Activated T-helper 1 cell treated with anti-CD3 and anti-CD28 coated beads, Interleukin-12 subunit alpha, Interleukin-12 subunit beta, Interleukin-2, Interleukin-4 antibody, amounts not matched to agents 30 ng/mL and 10 ng/mL and 1 ng/mL, durations not matched to agents 14 hours and 24 hours and 36 hours (primary cell): Measurements from ENCODE around the gene ARMC5. TPM values are rescaled to one million over a fixed set of nuclear protein-coding genes. Genes with fewer than 3 reads are reported as not detected.
"Not testable (repeated sequence)": the region's sequence is repeated elsewhere in the genome, so short reads cannot be mapped to it uniquely, and the experiment has no call there.

ENCODE experiments used
- DNase-seq: peaks from one replicate; pipeline ENCODE4 v3.0.0; 2021; ENCODE audit warnings: low spot score
- H3K27ac Mint-ChIP-seq: one replicate; pipeline ENCODE4 v1.8.0; 2021; ENCODE audit warnings: mild to moderate bottlenecking, mixed read lengths
- H3K27me3 Mint-ChIP-seq: one replicate; pipeline ENCODE4 v1.8.0; 2022; ENCODE audit warnings: mild to moderate bottlenecking, moderate library complexity, mixed read lengths; ENCODE audit not compliant: insufficient read depth
- H3K36me3 Mint-ChIP-seq: one replicate; pipeline ENCODE4 v1.8.0; 2021; ENCODE audit warnings: low read depth, mixed read lengths
- H3K4me1 Mint-ChIP-seq: one replicate; pipeline ENCODE4 v1.8.0; 2021; ENCODE audit warnings: low read depth, mixed read lengths
- H3K4me3 Mint-ChIP-seq: one replicate; pipeline ENCODE4 v1.8.0; 2021; ENCODE audit warnings: mild to moderate bottlenecking, moderate library complexity, mixed read lengths
- H3K9me3 Mint-ChIP-seq: one replicate; pipeline ENCODE4 v1.8.0; 2021; ENCODE audit warnings: mixed read lengths
- intact Hi-C: fragments of 100-400 bp; cut with micrococcal nuclease; formaldehyde crosslinking; loops from one replicate; pipeline ENCODE4 v1.15.1; 2024
- total RNA-seq: library from RNA; stranded (reverse); gene quantifications from 2 replicates; pipeline ENCODE4 v1.2.3, GENCODE V29; 2022

Gene ARMC5
- total RNA-seq, 1 donor from 2014 or later: 11.2 TPM

- Mint-ChIP-seq H3K36me3 (peaks cover 2% of the 10 kb centered on the region), H3K27me3 (peaks cover 46% of the 10 kb centered on the region), H3K4me1 (peaks cover 19% of the 10 kb centered on the region), H3K27ac (no peak overlapping the region), H3K4me3 (peak overlapping the region; percentile 76), H3K9me3 (no peaks in the 10 kb centered on the region)
- no peak for DNase-seq
- intact Hi-C loops: loop anchor here (1.0 to 10.0 kb wide), 7 partner anchors 10 to 391 kb away; partner anchors contain the start of genes ARMC5 and RUSF1
Observed at GRCh38 chr16:31477220-31478216, 18.2 kb downstream of the ARMC5 start.

DNA sequence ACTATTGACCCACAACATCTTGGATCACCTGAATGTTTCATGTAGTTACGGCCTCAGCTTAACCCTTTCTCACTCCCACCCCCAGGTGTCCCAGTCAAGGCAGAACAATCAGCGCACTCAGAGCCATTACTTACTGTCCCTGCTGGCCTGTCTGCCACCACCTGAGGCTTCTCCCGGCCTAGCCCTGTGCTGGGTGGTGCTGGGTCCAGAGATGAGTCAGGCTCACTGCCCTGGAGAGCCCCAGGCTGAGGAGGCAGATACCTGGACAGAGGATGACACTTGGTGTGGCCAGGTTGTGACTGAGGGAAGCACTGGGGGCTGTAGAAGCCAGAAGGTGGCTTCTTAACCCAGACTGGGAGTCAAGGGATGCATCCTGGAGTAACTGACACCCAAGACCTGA, 19.7 kb downstream of the ARMC5 start:
- no peak for DNase-seq
- H3K9me3 Mint-ChIP-seq: no peaks in the 10 kb centered on the region
- no peaks in the 10 kb centered on the region for H3K36me3 Mint-ChIP-seq
- H3K4me1 Mint-ChIP-seq: peaks cover 14% of the 10 kb centered on the region
- H3K27me3 Mint-ChIP-seq: peaks cover 36% of the 10 kb centered on the region
- no peak overlapping the region for H3K4me3 Mint-ChIP-seq
- intact Hi-C loops: loop anchor here (10.0 kb wide), 1 partner anchor 56 kb away; no protein-coding TSS in a partner anchor
- H3K27ac Mint-ChIP-seq: no peak overlapping the region

GRCh38 chr16:31479751-31480150, 20.4 kb downstream of the ARMC5 start:
- DNase-seq: no peak
- no peak overlapping the region for H3K4me3 Mint-ChIP-seq
- H3K27ac Mint-ChIP-seq: no peak overlapping the region
- H3K36me3 Mint-ChIP-seq: no peaks in the 10 kb centered on the region
- H3K9me3 Mint-ChIP-seq: no peaks in the 10 kb centered on the region
- intact Hi-C loops: loop anchor here (10.0 kb wide), 1 partner anchor 55 kb away; no protein-coding TSS in a partner anchor
- H3K27me3 Mint-ChIP-seq: peaks cover 33% of the 10 kb centered on the region
- H3K4me1 Mint-ChIP-seq: peaks cover 14% of the 10 kb centered on the region

- intact Hi-C loops: no loop called here
- Mint-ChIP-seq H3K9me3 (no peaks in the 10 kb centered on the region), H3K27ac (no peak overlapping the region), H3K4me3 (no peak overlapping the region), H3K4me1 (peaks cover 14% of the 10 kb centered on the region), H3K36me3 (no peaks in the 10 kb centered on the region), H3K27me3 (peaks cover 34% of the 10 kb centered on the region)
- DNase-seq: no peak
Observed at GRCh38 chr16:31480851-31481536, 21.7 kb downstream of the ARMC5 start.

DNA sequence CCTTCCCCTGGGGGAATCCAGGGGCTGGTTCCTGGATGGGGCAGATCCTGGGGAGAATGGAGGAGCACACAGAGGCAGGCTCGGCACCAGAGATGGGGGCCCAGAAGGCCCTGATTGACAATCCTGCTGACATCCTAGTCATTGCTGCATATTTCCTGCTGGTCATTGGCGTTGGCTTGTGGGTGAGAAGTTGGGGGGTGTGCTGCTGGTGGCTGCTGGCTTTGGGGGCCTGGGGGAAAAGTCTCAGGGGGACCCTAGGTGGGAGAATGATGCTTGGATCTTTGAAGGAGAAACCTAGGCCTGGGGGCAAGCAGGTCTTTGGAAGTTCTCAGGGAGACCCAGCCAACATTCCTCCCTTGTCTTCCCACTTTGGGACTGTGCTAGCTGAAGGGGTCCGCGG, 23.8 kb downstream of the ARMC5 start, which contains the start of gene SLC5A2:
SLC5A2 (plus strand) TSS at position 43 of the 400 bp plus-strand sequence; CDS start at position 57, 14 bp downstream.
- H3K4me1 Mint-ChIP-seq: peaks cover 3% of the 10 kb centered on the region
- peaks cover 43% of the 10 kb centered on the region for H3K27me3 Mint-ChIP-seq
- H3K27ac Mint-ChIP-seq: no peak within 1 kb of the TSS
- no peak for DNase-seq
- intact Hi-C loops: no loop called here
- H3K9me3 Mint-ChIP-seq: no peaks in the 10 kb centered on the region
- H3K36me3 Mint-ChIP-seq: no peaks in the 10 kb centered on the region
- no peak within 1 kb of the TSS for H3K4me3 Mint-ChIP-seq

- H3K4me1 Mint-ChIP-seq, H3K4me3 Mint-ChIP-seq: not testable (repeated sequence)
Observed at GRCh38 chr16:31484048-31484447, 24.7 kb downstream of the ARMC5 start.

DNA sequence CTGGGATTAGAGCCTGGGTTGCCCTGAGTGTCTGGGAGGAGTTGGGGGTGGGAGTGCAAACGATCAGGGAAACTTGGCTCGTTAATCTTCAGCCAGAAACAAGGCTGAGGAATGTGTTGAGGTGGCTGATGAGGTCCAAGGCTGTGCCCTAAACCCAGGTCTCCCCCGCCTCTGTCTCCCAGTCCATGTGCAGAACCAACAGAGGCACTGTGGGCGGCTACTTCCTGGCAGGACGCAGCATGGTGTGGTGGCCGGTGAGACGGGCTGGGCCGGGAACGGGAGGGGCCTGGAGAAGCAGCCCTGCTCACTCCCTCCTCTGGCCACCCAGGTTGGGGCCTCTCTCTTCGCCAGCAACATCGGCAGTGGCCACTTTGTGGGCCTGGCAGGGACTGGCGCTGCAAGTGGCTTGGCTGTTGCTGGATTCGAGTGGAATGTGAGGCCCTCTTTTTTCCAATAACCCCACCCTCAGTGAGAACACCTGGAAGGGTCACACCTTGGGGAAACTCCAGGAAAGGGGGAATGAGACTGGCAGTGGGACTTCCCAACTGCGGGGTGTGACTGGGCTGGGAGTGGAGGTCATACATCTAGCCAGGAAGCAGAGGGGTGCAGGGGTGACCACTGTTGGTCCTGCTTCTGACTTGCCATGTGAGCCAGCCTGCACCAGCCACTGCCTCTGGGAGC, 25.3 kb downstream of the ARMC5 start:
- no peak overlapping the region for H3K27ac Mint-ChIP-seq
- DNase-seq: no peak
- no peak overlapping the region for H3K4me3 Mint-ChIP-seq
- intact Hi-C loops: no loop called here
- H3K4me1 Mint-ChIP-seq: no peaks in the 10 kb centered on the region
- H3K36me3 Mint-ChIP-seq: no peaks in the 10 kb centered on the region
- H3K9me3 Mint-ChIP-seq: no peaks in the 10 kb centered on the region
- H3K27me3 Mint-ChIP-seq: peaks cover 39% of the 10 kb centered on the region

More at GRCh38 chr16:31484048-31484447, 24.7 kb downstream of the ARMC5 start:
- intact Hi-C loops, H3K9me3 Mint-ChIP-seq, H3K36me3 Mint-ChIP-seq, H3K27ac Mint-ChIP-seq, DNase-seq: not testable (repeated sequence)
- peaks cover 41% of the 10 kb centered on the region for H3K27me3 Mint-ChIP-seq

GRCh38 chr16:31485571-31485970, 26.3 kb downstream of the ARMC5 start:
- Mint-ChIP-seq H3K27me3 (peaks cover 32% of the 10 kb centered on the region), H3K4me1 (no peaks in the 10 kb centered on the region), H3K27ac (no peak overlapping the region), H3K4me3 (peak overlapping the region; percentile 50), H3K9me3 (no peaks in the 10 kb centered on the region), H3K36me3 (no peaks in the 10 kb centered on the region)
- no peak for DNase-seq
- intact Hi-C loops: no loop called here

DNA sequence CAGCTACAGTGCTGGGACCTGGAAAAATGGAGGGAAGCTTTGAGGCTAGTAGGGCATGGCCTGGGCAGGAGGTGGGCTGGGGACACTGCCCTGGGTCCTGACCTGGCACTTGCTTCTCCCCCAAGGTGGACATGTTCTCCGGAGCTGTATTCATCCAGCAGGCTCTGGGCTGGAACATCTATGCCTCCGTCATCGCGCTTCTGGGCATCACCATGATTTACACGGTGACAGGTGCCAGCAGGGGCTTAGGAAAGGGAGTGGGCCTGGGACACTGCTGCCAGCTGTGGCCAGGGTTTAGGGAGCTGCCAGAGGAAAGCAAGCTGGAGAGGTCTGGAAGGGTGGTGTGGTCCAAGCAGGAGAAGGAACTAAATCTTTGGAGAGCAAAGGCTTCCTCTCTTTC, 26.7 kb downstream of the ARMC5 start:
- peak overlapping the region; percentile 75 for H3K27ac Mint-ChIP-seq
- no peaks in the 10 kb centered on the region for H3K4me1 Mint-ChIP-seq
- no peaks in the 10 kb centered on the region for H3K9me3 Mint-ChIP-seq
- intact Hi-C loops: loop anchor here (2.0 kb wide), 1 partner anchor 23 kb away; the partner anchor contains the start of gene RUSF1
- peaks cover 2% of the 10 kb centered on the region for H3K36me3 Mint-ChIP-seq
- DNase-seq: no peak
- peak overlapping the region; percentile 50 for H3K4me3 Mint-ChIP-seq
- H3K27me3 Mint-ChIP-seq: peaks cover 27% of the 10 kb centered on the region

DNA sequence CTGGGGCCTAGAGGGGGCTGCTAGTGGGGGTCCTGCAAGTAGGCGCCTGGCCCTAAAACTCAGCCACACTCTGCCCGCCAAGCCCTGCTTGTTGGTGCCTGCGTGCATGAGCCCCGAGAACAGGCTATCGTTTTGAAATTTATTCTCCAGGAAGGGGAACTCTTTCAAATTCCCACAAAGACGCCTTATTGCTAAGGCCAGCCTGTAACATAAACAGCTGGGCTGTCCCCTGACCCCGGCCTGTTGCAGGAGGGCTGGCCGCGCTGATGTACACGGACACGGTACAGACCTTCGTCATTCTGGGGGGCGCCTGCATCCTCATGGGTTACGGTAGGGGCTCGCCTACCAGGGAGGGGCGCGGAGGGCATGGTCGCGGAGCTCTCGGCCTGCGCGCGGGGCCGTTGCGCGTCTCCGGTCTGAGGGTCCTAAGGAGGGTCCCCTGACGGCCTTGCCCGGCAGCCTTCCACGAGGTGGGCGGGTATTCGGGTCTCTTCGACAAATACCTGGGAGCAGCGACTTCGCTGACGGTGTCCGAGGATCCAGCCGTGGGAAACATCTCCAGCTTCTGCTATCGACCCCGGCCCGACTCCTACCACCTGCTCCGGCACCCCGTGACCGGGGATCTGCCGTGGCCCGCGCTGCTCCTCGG, 27.9 kb downstream of the ARMC5 start:
- Mint-ChIP-seq H3K4me3 (peak overlapping the region; percentile 87), H3K9me3 (no peaks in the 10 kb centered on the region), H3K4me1 (no peaks in the 10 kb centered on the region), H3K27ac (no peak overlapping the region), H3K27me3 (peaks cover 27% of the 10 kb centered on the region), H3K36me3 (peaks cover 2% of the 10 kb centered on the region)
- no peak for DNase-seq
- intact Hi-C loops: loop anchor here (1.0 to 2.0 kb wide), 2 partner anchors 10 to 22 kb away; partner anchors contain the start of gene RUSF1

DNA sequence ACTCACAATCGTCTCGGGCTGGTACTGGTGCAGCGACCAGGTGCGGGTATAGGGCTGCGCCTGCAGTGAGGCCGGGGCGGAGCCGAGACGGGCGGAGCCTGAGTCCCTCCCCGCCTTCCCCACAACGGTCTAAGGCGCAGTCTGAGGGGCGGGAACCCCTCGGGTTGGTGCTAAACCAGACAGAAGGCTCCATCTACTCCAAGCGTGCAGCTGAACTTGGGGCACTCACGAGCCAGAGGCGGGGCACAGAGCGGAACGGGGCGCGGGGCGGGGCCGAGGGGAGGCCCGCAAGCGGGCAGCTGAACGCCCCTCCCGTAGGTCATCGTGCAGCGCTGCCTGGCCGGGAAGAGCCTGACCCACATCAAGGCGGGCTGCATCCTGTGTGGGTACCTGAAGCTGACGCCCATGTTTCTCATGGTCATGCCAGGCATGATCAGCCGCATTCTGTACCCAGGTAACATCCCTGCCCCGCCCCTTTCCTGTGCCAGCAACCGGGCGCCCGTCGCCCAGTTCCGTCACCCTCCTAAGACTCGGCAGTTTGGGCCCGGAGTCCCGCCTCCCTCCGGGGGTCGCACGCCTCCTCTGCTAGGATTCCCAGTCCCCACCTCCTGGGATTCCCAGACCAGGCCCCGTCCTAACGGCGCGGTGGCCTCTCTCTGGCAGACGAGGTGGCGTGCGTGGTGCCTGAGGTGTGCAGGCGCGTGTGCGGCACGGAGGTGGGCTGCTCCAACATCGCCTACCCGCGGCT, 28.6 kb downstream of the ARMC5 start:
- Mint-ChIP-seq H3K27ac (no peak overlapping the region), H3K4me3 (peak overlapping the region; percentile 87), H3K27me3 (peaks cover 24% of the 10 kb centered on the region), H3K9me3 (no peaks in the 10 kb centered on the region), H3K36me3 (peaks cover 2% of the 10 kb centered on the region), H3K4me1 (no peaks in the 10 kb centered on the region)
- DNase-seq: peak; percentile 59
- intact Hi-C loops: loop anchor here (1.0 to 2.0 kb wide), 3 partner anchors 11 to 29 kb away; partner anchors contain the start of genes ARMC5 and RUSF1
